Activated CD8-positive, alpha-beta memory T cell treated with anti-CD3 and anti-CD28 coated beads, Interleukin-2, amount 50 U/mL, for 1 hour (primary cell): ENCODE measurements around the gene PTPRN2.
"Not testable (repeated sequence)": the region's sequence is repeated elsewhere in the genome, so short reads cannot be mapped to it uniquely, and the experiment has no call there.

Source experiments
- DNase-seq: peaks from one replicate; pipeline ENCODE4 v3.0.0-alpha.2; 2020; ENCODE audit errors: extremely low read depth

PTPRN2 gene

DNA sequence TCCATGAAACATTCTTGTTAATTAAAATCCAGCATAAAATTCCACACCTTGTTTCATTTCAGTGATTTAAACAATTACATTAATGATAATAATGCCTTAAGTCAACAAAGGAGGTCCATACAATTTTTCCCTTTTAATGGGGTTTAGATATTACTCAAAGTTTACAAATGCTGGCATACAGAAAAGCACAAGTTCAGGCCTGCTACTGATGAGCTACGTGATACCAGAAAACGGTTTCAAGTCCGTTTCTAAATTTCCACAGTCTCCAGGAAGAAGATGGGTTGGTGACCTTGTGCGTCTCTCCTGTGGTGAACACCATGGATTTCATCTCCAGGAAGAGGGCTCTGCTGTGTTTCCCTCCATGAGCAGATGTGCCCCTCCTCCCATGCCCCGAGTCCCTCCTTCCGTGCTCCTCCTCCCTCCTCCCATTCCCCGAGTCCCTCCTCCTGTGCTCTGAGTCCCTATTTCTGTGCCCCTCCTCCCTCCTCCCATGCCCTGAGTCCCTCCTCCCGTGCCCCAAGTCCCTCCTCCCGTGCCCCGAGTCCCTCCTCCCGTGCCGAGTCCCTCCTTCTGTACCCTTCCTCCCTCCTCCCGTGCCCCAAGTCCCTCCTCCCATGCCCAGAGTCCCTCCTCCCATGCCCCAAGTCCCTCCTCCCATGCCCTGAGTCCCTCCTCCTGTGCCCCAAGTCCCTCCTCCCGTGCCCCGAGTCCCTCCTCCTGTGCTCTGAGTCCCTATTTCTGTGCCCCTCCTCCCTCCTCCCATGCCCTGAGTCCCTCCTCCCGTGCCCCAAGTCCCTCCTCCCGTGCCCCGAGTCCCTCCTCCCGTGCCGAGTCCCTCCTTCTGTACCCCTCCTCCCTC, 201.9 kb downstream of the PTPRN2 start:
- not testable (repeated sequence) for DNase-seq

DNA sequence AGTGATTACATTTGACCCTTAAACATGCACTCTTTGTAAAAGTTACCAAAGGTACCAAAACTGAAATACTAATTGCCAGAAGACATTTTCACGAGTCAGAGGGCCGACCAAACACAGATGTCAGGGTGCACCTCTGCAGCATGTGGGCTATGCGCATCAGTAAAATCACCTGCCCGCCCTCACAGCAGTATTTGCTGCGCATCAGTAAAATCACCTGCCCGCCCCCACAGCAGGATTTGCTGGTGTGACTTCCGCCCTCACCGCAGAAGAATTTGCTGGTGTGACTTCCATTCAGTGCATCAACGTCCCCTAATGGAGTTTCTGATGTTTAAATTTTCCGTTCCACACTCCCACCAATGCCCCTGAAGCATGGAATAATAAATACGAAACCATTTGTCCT, 202.9 kb downstream of the PTPRN2 start:
- no peak for DNase-seq

DNA sequence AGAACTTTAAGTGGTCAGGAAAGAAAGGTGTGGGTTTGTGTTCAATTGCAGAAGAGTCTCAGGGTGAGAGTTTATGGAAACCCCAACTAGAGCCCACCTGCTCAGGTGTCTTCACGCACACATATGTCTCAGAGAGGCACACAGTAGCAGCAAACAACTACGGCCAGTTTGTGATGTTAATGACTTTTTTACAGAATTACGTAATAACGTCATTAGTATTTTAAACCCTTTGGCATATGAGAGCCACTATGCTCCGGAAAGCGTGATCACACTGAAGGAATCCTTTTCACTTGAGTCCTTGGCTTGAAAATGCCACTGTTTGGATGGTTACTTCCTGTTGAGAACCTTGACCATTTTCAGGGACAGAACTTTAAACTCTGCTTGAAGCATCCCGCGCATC, 204.0 kb downstream of the PTPRN2 start:
- no peak for DNase-seq

DNA sequence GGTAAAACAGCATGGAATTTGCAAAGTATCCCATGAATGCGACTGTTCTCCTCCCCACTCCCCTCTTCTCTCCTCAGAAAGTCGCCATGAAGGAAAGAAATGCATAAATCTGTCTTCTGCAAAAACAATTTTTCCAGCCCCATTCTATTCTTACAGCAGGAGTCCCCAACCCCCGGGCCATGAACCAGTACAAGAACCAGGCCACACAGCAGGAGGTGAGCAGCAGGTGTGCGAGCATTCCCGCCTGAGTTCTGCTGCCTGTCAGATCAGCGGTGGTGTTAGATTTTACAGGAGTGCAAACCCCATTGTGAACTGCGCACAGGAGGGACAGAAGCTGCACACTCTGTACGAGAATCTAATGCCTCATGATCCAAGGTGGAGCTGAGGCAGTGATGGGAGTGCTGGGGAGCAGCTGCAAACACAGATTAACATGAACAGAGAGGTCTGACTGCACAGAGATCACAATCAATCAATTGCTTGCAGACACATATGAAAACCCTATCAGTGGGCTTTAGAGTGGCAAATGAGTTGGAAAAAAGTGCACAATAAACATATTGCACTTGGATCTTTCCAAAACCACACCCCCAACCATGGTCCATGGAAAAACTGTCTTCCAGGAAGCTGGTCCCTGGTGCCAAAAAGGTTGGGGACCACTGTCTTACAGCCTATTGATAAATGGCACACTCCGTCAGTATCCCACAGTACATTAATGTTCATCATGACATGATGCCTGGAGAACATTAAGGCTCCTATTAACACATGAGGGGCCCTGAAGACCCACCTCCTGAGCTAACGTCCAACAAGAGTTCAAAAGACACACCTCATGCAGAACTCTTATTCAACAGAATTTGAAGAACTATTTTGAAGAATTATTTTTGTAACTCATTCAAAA, 205.0 kb downstream of the PTPRN2 start:
- no peak for DNase-seq

DNA sequence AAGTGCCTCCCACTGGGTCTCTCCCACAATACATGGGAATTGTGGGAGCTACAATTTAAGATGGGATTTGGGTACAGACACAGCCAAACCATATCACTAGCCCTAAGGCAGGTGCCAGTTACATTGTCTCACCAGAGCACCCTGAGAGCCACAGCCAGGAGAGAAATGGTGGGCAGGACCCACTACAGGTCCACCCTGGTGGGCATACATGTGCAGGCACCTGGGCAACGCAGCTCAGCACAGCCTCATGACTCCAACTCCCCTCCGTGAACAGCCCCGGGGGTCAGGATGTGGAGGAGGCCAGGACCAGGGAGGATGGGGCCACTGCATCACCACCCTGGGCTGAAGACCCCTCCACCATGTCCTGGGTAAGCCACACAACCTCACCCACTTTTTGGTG, 205.7 kb downstream of the PTPRN2 start:
- DNase-seq: no peak

DNA sequence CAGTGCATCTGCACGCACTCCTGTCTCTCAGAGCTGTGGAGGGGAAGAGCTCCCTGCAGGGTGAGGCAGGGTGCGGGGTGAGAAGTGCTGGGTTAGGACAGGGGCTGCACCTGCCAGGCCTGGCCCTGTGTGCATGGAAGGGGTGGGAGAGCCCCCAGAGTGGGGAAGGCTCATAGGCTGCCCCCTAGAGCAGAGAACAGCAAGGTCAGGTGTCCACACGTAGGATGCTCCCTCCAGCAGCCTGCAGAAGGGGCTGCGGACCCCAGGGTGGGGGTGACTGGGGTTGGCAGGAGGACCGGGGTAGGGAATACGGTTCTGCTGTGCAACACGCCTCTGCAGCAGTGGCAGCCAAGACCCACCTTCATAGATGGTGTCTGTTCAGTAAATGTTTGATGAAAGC, 208.6 kb downstream of the PTPRN2 start:
- no peak for DNase-seq

DNA sequence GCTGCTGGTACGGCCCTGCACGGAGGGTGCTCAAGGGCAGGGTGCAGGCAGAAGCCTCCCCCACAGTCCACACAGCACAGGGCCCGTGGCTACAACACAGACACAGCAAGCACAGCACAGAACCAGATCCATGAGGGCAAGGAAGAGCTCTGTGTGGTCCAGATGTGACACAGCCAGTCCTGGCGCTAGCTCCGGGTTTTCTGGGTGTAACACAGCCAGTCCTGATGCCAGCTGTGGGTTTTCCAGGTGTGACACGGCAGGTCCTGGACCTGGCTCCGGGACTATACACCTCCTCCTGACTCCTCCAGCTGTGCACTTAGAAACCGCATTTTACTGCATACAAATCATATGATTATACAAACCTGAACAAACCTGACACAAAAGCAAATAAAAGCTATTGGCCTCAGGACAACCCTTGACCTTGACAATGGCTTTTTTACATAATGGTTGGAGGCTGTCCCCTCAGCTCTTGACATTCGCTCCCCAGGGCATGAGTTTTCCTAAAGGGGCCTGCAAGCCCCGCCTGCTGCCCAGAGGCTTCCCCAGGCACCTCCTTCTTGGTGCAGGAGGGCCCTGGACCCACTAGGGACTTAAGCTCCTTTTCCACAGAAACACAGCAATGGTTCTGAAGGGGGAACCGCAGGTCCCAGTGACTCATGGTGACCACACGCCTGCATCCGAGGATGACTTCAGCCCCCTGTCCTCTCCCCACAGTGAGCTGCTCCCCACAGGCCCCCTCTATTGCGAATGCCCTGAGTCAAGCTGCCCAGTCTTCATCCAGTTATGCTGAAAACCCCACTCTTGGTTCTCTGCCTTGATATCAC, 209.6 kb downstream of the PTPRN2 start:
- no peak for DNase-seq

DNA sequence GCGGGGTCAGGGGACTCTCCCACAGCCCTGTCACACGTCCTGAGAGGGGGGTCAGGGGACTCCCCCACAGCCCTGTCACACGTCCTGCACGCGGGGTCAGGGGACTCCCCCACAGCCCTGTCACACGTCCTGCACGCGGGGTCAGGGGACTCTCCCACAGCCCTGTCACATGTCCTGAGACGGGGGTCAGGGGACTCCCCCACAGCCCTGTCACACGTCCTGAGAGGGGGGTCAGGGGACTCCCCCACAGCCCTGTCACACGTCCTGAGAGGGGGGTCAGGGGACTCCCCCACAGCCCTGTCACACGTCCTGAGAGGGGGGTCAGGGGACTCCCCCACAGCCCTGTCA, 210.8 kb downstream of the PTPRN2 start:
- not testable (repeated sequence) for DNase-seq

DNA sequence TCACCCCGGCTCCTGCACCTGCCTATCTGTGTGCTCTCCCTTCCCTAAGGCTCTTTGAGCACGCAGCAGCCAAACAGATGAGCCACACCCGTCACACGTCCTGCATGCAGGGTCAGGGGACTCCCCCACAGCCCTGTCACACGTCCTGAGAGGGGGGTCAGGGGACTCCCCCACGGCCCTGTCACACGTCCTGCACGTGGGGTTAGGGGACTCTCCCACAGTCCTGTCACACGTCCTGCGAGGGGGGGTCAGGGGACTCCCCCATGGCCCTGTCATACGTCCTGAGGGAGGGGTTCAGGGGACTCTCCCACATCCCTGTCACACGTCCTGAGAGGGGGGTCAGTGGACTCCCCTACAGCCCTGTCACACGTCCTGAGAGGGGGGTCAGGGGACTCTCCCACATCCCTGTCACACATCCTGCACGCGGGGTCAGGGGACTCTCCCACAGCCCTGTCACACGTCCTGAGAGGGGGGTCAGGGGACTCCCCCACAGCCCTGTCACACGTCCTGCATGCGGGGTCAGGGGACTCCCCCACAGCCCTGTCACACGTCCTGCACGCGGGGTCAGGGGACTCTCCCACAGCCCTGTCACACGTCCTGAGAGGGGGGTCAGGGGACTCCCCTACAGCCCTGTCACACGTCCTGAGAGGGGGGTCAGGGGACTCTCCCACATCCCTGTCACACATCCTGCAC, 211.3 kb downstream of the PTPRN2 start:
- not testable (repeated sequence) for DNase-seq

DNA sequence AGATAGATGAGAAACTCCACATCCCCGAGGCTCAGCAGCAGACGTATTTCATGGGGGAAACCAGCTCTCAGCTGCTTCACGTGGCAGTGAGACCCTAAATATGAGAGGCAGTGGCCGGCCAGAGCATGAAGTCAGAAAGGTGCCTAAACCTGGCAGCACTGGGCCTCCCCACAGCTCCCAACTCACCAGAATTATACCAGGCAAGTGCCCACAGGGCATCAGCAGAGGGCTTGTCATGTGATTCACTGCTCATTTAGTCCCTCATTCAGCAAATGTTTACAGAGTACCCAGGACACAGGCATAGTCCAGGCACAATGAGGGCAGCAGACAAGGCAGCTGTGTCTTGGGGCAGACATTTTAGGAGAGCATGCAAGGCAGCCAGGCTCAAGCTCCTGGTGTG, 212.6 kb downstream of the PTPRN2 start:
- no peak for DNase-seq

DNA sequence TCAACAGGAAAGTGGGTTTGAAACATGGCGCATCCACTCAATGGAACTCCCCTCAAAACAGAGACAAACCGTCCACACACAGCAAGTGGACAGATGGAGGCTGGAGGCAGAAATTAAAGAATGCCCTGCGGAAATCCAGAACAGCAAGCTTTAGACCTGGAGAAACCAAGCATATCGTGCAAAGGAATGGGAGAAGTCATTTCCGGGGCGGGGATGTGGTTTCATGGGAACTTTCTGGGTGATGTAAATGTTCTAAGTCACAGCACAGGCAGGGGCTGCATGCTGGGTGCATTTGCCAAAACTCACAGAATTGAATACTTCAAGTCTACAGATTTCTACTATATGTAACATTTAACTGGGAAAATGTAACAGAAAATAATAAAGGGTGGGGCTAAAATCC, 213.0 kb downstream of the PTPRN2 start:
- DNase-seq: no peak

DNA sequence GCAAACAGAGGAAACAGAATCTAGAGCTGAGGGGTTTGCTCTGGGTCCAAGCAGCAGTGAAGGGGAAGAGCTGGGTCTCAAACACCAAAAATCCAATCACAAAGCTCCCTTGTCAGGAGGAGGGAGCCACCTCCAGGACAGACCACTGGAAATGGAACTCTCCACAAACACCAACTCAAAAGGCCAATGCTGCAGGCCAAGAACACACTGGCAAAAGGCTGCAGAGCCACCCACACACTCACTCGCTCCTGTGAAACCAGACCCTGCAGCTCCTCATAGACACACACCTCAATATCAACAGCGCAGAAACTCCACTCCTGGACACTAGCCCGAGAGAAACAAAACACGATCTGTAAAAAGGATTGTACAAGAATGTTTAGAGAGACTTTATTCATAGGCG, 213.5 kb downstream of the PTPRN2 start:
- DNase-seq: no peak

DNA sequence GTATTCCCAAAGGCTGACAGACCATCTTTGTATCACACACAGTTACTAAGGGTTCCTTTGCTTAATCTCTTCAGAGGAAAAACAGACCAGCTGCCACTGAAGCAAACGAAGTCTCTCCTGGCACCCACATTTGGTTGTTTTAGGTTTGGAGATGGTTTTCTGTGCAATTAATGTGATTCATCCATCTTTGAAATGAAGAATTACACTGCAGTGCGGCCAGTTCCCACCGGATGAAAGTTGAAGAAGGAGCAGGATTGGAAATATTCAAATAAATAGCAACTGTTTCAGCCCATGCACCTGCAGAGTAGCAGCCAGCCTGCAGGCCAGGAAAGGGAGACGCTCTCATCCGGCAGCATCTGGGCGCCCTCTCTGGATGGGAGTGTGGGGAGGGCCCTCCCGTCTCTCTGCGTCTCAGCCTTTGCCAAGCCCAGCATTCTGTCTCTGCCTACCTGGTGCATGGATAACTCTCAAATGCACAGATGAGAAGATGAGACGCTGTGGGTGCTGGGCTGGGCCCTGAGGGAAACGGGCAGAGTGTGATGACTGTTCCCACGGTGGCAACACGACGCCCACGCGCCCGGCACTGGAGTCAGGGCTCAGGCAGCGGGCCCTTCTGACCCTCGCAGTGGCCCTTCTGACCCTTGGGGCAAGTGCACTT, 214.0 kb downstream of the PTPRN2 start:
- no peak for DNase-seq

DNA sequence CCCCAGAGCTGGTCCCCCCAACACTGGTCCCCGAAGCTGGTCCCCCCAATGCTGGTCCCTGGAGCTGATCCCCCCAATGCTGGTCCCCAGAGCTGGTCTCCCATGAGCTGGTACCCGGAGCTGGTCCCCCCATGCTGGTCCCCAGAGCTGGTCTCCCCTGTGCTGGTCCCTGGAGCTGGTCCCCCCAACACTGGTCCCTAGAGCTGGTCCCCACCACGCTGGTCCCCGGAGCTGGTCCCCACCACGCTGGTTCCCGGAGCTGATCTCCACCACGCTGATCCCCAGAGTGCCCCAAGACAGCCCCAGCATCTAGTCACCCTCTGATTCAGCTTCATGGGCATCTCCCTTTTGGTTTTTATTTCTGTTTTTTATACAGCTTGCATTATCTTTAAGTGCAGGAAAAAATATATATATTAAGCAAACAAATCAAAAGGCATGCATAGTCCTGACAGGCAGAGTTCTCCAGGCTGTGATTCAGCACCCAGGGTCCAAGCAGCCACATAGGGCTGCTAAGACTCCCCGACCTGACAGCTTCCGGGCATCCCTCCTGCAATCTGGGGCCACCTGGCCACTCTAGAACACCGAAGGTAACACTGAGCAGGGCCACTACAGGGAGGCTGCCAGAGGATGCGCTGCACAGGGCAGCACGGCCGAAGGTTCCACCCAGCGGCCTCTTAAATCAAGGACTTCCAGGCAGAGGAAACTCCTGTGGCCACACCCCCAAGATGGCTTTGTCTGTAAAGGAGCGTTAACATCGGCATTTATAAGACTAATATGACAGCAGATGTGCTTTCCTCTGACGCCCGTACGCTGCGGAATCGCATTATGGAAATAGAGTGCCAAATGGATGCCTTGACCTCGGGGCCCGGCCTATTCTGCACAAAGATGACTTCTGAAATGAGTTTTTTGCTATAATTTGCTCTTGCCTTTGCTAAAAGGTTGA, 215.0 kb downstream of the PTPRN2 start:
- DNase-seq: no peak

DNA sequence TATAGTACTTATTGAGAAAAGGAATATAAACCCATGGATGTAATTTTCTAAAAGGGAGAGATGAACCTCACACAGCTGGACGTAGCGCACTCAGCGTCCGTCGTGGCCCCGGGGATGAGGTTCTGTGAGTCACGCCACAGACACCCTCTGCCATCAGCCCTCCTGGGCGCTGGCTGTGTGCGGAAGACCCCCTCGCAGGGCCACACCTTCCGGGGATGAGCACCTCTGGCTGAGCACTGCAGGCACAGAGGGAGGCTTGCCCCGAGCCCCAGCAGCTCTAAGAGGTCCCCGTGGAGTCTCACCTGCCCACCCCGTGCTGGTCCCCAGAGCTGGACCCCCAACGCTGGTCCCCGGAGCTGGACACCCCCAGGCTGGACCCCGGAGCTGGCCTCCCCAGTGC, 215.8 kb downstream of the PTPRN2 start:
- no peak for DNase-seq

DNA sequence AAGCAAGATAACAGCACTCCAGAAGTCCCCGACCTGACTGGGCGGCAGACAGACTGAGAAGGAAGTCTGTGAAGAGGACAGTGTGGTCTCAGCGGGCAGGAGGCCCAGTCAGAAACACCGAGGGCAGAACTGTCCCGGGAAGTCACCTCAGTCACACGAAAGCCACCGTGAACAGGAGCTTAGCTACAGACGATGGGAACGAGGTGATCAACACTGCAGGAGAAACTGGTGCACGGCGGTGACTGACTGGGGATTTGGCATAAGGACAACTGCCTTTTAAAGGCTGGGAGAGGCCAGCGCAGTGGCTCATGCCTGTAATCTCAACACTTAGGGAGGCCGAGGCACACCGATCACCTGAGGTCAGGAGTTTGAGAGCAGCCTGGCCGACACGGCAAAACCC, 217.8 kb downstream of the PTPRN2 start:
- no peak for DNase-seq

DNA sequence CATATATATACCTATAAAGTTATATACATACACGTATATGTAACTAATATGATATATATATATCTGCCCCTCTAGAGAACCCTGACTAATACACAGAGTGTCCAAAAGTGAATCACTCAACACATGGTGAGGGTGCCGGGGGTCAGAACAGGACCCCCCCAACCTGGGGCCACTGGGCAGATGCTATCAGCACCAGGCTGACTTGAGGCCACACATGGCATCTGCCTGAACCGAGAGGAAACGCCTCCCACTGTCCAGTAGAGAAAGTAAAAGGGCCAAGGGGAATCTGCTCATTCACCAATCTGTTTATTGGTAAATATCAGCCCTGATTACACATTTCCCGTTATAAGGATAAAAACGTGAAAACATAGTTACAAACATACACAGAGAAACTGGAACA, 218.3 kb downstream of the PTPRN2 start:
- DNase-seq: no peak

DNA sequence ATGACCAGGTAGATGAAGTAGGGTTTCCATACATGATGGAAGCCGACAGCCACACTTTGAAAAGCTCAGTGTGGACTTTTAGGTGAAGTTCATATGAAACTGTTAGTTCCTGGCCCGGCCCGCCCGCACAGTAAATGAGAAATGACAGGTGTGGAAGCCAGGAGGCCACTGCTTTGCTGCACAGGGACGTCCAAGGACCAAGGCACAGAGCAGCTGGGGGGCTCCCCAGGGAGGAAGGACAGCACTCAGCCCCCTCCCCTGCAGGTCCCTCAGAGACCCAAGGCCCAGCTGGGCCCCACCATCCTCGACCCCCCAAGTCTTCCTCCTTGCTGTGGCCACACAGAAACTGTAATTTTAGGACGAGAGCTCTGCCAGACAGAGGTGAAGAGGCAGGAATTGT, 219.2 kb downstream of the PTPRN2 start:
- DNase-seq: no peak

DNA sequence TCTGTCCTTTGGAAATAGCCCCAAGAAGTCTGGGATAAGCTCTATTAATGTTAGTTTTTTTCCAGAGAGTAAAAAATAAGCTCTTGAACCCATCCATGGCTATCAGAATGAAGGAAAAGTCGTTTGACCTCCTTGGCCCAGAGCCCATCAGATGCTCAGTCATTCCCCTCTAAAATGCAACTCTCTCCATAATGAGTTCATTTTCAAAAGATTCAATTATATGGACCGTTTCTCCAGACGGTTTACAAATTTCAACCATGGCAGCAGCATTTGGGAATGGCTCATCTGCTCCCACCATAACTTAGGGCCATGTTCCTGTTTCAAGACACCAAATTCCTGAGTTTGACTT, 220.0 kb downstream of the PTPRN2 start:
- no peak for DNase-seq
